GM20000 (cell line): ENCODE measurements around the gene CEP85L.

Source experiments
- DNase-seq: peaks from one replicate; pipeline ENCODE4 v3.0.0; 2012; ENCODE audit warnings: low spot score
- CTCF ChIP-seq: IDR thresholded peaks from 2 replicates; pipeline ENCODE4 v1.5.1; 2012; ENCODE audit warnings: mild to moderate bottlenecking, control low read depth; ENCODE audit errors: extremely low read depth, missing control alignments

Gene CEP85L

GRCh38 chr6:118589186-118589585 is 62.2 kb downstream of the CEP85L start:
- no peak for DNase-seq
- TF ChIP-seq CTCF = no peak

GRCh38 chr6:118588626-118589025 is 62.8 kb downstream of the CEP85L start:
- TF ChIP-seq CTCF = no peak
- DNase-seq = no peak

GRCh38 chr6:118586746-118587485 is 64.5 kb downstream of the CEP85L start:
- no peak for TF ChIP-seq CTCF
- no peak for DNase-seq

- TF ChIP-seq CTCF = no peak
- no peak for DNase-seq
These were observed 66.5 kb downstream of the CEP85L start for GRCh38 chr6:118584911-118585310.

GRCh38 chr6:118581489-118581959 is 69.9 kb downstream of the CEP85L start:
- no peak for TF ChIP-seq CTCF
- no peak for DNase-seq

GRCh38 chr6:118580585-118581419 is 70.6 kb downstream of the CEP85L start:
- DNase-seq = peak; percentile 12

More at GRCh38 chr6:118580585-118581419, 70.6 kb downstream of the CEP85L start:
- TF ChIP-seq CTCF = peak; percentile 34
